Erythroblast (primary cell): ENCODE data around the gene PTTG1IP.

Experiments used
- GATA1 ChIP-seq: IDR thresholded peaks from 2 replicates; pipeline ENCODE4 v1.6.1; 2011; ENCODE audit warnings: low read depth, mild to moderate bottlenecking, control low read depth, low read length, moderate library complexity
- POLR2A ChIP-seq: IDR thresholded peaks from 2 replicates; pipeline ENCODE4 v1.6.1; 2011; ENCODE audit warnings: mild to moderate bottlenecking, low read length

GRCh38 chr21:44837537-44837936 is 36.0 kb downstream of the PTTG1IP start:
- TF ChIP-seq POLR2A (no peak), GATA1 (no peak)
